ENCODE results near the gene JMJD7. TPM values are rescaled to one million over a fixed set of nuclear protein-coding genes. Genes with fewer than 3 reads are reported as not detected.

Gene JMJD7
- total RNA-seq, 1 donor from 2014 or later, result 24.3 TPM

DNA sequence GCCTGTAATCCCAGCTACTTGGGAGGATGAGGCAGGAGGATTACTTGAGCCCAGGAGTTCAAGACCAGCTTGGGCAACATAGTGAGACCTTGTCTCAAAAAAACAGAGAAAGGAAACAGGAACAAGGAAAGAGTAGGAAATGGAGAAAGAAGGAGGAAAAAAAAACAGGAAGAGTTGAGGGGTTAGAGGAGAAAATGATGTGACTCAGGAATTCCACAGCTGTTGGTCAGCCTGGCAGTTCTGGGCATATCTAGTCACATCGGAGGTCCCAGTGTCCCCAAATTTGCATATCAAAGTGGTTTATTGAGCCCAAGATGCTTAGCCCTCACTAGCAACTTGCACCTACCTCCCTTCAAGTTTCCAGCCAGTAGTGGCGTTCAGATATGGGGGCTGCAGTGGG is 18.8 kb upstream of the JMJD7 start:
- intact Hi-C loops (cut with DNase I), result no loop called here
- H3K36me3 ChIP-seq, result peaks cover 16% of the 10 kb centered on the region
- no peak overlapping the region for H3K27ac ChIP-seq
- no peaks in the 10 kb centered on the region for H3K4me1 ChIP-seq
- DNase-seq, result no peak
- no peak overlapping the region for H3K4me3 ChIP-seq
- no peaks in the 10 kb centered on the region for H3K27me3 ChIP-seq (ENCODE audit: low read depth)
- ATAC-seq, result no peak
- H3K9me3 ChIP-seq, result no peaks in the 10 kb centered on the region
- TF ChIP-seq CTCF (IDR thresholded peaks at IDR 0.05), result no peak

DNA sequence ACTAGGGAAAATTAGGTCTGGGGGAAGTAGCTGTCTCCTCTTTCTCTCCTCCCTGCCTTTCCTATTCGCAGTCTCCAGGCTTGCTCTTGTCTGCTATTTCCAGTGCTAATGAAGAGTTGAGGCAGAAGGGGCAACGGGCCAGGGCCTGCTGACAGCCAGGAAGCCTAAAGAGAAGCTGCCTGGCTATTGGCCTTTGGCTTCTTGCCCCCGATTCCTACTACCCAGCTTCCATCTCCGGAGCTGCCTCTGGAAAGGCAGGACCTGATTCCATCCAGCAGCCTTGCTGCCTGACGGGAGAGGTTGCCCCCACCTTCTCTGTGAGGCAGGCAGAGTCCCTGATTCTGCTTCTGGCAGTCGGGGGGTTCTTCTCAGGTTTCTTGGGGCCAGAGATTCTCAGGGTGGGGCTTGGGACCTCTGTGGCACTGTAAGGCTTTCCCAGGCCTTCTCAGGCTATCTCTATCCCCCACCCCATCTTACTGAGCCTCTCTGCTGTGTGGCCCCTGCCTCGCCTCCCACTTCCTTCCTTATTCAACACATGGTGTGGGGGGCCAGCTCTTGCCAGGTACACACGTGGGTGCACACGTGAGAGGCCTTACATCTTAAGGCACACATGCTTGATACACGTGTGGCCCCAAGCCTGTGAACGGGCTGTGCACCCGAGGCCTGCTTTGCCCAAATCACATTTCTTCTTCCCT is 18.2 kb upstream of the JMJD7 start:
- H3K4me3 ChIP-seq, result no peak overlapping the region
- ATAC-seq, result no peak
- peaks cover 22% of the 10 kb centered on the region for H3K36me3 ChIP-seq
- intact Hi-C loops (cut with DNase I), result loop anchor here (5.0 kb wide), 1 partner anchor 37 kb away; the partner anchor contains the start of gene MAPKBP1
- H3K27me3 ChIP-seq (ENCODE audit: low read depth), result no peaks in the 10 kb centered on the region
- H3K4me1 ChIP-seq, result no peaks in the 10 kb centered on the region
- no peaks in the 10 kb centered on the region for H3K9me3 ChIP-seq
- no peak for TF ChIP-seq CTCF (IDR thresholded peaks at IDR 0.05)
- no peak for DNase-seq
- H3K27ac ChIP-seq, result no peak overlapping the region

DNA sequence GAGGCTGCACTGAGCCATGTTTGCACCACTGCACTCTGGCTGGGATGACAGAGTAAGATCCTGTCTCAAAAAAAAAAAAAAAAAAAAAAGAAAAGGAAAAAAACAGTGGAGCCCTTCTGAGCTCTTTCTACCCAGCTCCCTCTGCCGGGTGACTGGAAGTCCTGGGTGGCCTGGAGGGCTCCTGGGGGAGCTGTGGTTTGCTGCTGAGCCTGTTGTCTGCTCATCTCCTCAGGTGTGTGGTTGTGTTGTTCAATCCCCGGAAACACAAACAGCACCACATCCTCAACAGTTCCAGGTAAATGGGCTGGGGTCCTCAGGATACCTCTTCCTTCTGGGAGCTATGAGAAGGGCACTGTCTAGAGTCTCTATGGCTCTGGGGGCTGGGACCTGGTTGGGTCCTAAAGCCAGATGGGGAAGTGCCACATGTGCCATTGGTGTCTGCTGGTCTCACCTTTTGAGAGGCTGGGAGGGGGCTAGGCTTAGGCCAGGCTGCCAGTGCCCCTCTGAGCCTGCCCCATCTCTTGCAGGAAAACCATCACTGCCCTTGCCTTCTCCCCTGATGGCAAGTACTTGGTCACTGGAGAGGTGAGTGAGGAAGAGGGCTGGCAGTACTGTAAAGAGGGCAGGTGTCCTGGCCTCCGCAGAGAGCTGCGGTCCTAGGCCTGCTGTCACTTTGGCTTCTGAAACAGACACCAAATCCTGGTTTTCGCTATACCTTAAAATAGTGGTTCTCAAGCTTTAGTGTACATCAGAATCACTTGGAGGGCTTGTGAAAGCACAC is 17.1 kb upstream of the JMJD7 start:
- Histone ChIP-seq H3K36me3 (peaks cover 33% of the 10 kb centered on the region), H3K4me1 (no peaks in the 10 kb centered on the region), H3K27me3 (ENCODE audit: low read depth) (no peaks in the 10 kb centered on the region), H3K27ac (no peak overlapping the region), H3K9me3 (no peaks in the 10 kb centered on the region), H3K4me3 (no peak overlapping the region)
- no peak for DNase-seq
- intact Hi-C loops (cut with DNase I), result loop anchor here (5.0 kb wide), 1 partner anchor 39 kb away; the partner anchor contains the start of gene MAPKBP1
- TF ChIP-seq CTCF (IDR thresholded peaks at IDR 0.05), result no peak
- ATAC-seq, result peak in 1 of 2 donors; percentile 5

GRCh38 chr15:41811432-41812195 is 16.3 kb upstream of the JMJD7 start:
- peak; percentile 91 for TF ChIP-seq CTCF (IDR thresholded peaks at IDR 0.05)
- no peak overlapping the region for H3K4me3 ChIP-seq
- peaks cover 40% of the 10 kb centered on the region for H3K36me3 ChIP-seq
- DNase-seq (peak; percentile 88), ATAC-seq (peak; percentile 90 to 93)
- H3K4me1 ChIP-seq, result no peaks in the 10 kb centered on the region
- no peaks in the 10 kb centered on the region for H3K9me3 ChIP-seq
- H3K27ac ChIP-seq, result no peak overlapping the region
- intact Hi-C loops (cut with DNase I), result loop anchor here (5.0 kb wide), 1 partner anchor 39 kb away; the partner anchor contains the start of gene MAPKBP1
- H3K27me3 ChIP-seq (ENCODE audit: low read depth), result no peaks in the 10 kb centered on the region

DNA sequence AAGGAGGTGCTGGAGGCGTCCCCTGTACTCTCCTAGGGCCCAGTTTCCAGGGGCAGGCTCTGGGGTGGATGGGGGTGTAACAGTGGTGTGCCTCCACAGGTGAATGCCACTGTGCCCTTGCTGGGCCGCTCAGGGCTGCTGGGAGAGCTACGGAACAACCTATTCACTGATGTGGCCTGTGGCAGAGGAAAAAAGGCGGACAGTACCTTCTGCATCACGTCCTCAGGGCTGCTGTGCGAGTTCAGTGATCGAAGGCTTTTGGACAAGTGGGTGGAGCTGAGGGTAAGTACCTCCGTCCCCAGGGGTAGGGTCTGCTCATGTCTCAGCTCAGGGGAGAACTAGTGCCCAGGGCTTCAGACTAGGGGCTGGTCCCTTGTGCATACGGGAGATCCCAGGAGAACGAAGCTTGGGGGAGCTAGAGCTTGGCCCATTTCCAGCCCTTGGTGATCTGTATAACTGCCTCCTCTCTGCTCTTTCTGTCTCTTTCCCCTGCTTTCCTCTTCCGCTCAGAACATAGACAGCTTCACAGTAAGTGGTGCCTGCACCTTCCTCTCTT is 15.0 kb upstream of the JMJD7 start:
- intact Hi-C loops (cut with DNase I), result loop anchor here (5.0 kb wide), 1 partner anchor 41 kb away; the partner anchor contains the start of gene MAPKBP1
- DNase-seq (no peak), ATAC-seq (no peak)
- H3K9me3 ChIP-seq, result no peaks in the 10 kb centered on the region
- H3K36me3 ChIP-seq, result peaks cover 53% of the 10 kb centered on the region
- H3K4me3 ChIP-seq, result no peak overlapping the region
- H3K27ac ChIP-seq, result no peak overlapping the region
- no peak for TF ChIP-seq CTCF (IDR thresholded peaks at IDR 0.05)
- H3K27me3 ChIP-seq (ENCODE audit: low read depth), result no peaks in the 10 kb centered on the region
- no peaks in the 10 kb centered on the region for H3K4me1 ChIP-seq

Data from lower lobe of right lung (tissue), 2 donors.